ENCODE data around the gene ZNF469. TPM values are rescaled to one million over a fixed set of nuclear protein-coding genes. Genes with fewer than 3 reads are reported as not detected.

Gene ZNF469
- total RNA-seq, 1 experiment from 2014 or later, result 3.2 TPM

- no peak for TF ChIP-seq NFE2L1 (CRISPR knock-in tag; IDR thresholded peaks at IDR 0.05)
- no peak for TF ChIP-seq MYBL2 (CRISPR knock-in tag; IDR thresholded peaks at IDR 0.05)
- TF ChIP-seq HMGA2 (CRISPR knock-in tag; IDR thresholded peaks at IDR 0.05), result no peak
- TF ChIP-seq MAX (CRISPR knock-in tag; IDR thresholded peaks at IDR 0.05), result no peak
- TF ChIP-seq TP53 (CRISPR knock-in tag; IDR thresholded peaks at IDR 0.05), result no peak
- no peak for TF ChIP-seq FOXP1 (CRISPR knock-in tag; IDR thresholded peaks at IDR 0.05; ENCODE audit: borderline replicate concordance)
- TF ChIP-seq JUN (CRISPR knock-in tag; IDR thresholded peaks at IDR 0.05), result no peak
- no peak for TF ChIP-seq ATF1 (CRISPR knock-in tag; IDR thresholded peaks at IDR 0.05)
- no peak for TF ChIP-seq CTCF (IDR thresholded peaks at IDR 0.05)
- no peak for TF ChIP-seq MLX (CRISPR knock-in tag; IDR thresholded peaks at IDR 0.05)
- TF ChIP-seq ATF6 (CRISPR knock-in tag; IDR thresholded peaks at IDR 0.05), result no peak
These were observed 40.1 kb downstream of the ZNF469 start (continued) for GRCh38 chr16:88422733-88423447.

- ChIA-PET CTCF (interaction anchor here (1.9 kb wide), 1 partner anchor 14 kb away, joined by 12 read pairs; no protein-coding TSS in a partner anchor), POLR2A (no interaction called here)
- no peaks in the 10 kb centered on the region for H3K4me1 Mint-ChIP-seq
- DNase-seq (ENCODE audit: low spot score) (no peak), ATAC-seq (no peak)
- H3K36me3 Mint-ChIP-seq, result no peaks in the 10 kb centered on the region
- no peaks in the 10 kb centered on the region for H3K9me3 Mint-ChIP-seq
- H3K4me3 Mint-ChIP-seq, result no peak overlapping the region
- H3K27ac Mint-ChIP-seq, result no peak overlapping the region
- H3K27me3 Mint-ChIP-seq (ENCODE audit: low read depth), result no peaks in the 10 kb centered on the region; the same call in 1 of the 2 replicates
- TF ChIP-seq NR1H2 (CRISPR knock-in tag; IDR thresholded peaks at IDR 0.05), result no peak
- no peak for TF ChIP-seq USF1 (CRISPR knock-in tag; IDR thresholded peaks at IDR 0.05)
- no peak for TF ChIP-seq FOXJ3 (CRISPR knock-in tag; IDR thresholded peaks at IDR 0.05; ENCODE audit: borderline replicate concordance)
- TF ChIP-seq GRHL2 (CRISPR knock-in tag; IDR thresholded peaks at IDR 0.05; ENCODE audit: insufficient replicate concordance, severe bottlenecking), result no peak
- TF ChIP-seq ATF2 (CRISPR knock-in tag; IDR thresholded peaks at IDR 0.05; ENCODE audit: borderline replicate concordance, low read depth), result no peak
- TF ChIP-seq ATF1 (CRISPR knock-in tag; IDR thresholded peaks at IDR 0.05), result no peak
- TF ChIP-seq NR2C2 (CRISPR knock-in tag; IDR thresholded peaks at IDR 0.05), result no peak
- no peak for TF ChIP-seq ATF6 (CRISPR knock-in tag; IDR thresholded peaks at IDR 0.05)
- TF ChIP-seq ZNF671 (CRISPR knock-in tag; IDR thresholded peaks at IDR 0.05), result no peak
- TF ChIP-seq ZMAT4 (CRISPR knock-in tag; IDR thresholded peaks at IDR 0.05), result no peak
These were observed 40.7 kb downstream of the ZNF469 start for GRCh38 chr16:88423448-88423850.

Measured in WTC11 (cell line).